Endothelial cell of umbilical vein (primary cell): ENCODE data around the gene PTPMT1. TPM values are rescaled to one million over a fixed set of nuclear protein-coding genes. Genes with fewer than 3 reads are reported as not detected.

Experiments
- BruUV-seq: library from RNA; stranded (reverse); fragments of 400-500 nt; replicated peaks from 2 replicates; lab custom pipeline; 2021; lab: Mats Ljungman, UMichigan
- CTCF ChIA-PET: fragments of 300-600, 350-600 bp; sonication (Branson Sonifier 250); formaldehyde crosslinking; loops from one replicate; lab custom pipeline; 2021; ENCODE audit warnings: antibody characterized with exemption, inconsistent platforms; lab: Charles Lee
- POLR2A ChIA-PET: fragments of 300-600, 350-600 bp; sonication (Branson Sonifier 250); formaldehyde crosslinking; loops from one replicate; lab custom pipeline; 2021; ENCODE audit warnings: antibody characterized with exemption, inconsistent platforms; lab: Charles Lee
- DNase-seq: peaks from one replicate; pipeline ENCODE4 v3.0.0-alpha.2; 2011; ENCODE audit warnings: low read depth, low spot score
- FAIRE-seq: peaks from 2 replicates; lab custom pipeline; 2011; peaks lifted over from hg19 to GRCh38; lab: Jason Lieb, UNC
- H2AFZ ChIP-seq: 2 replicates; pipeline ENCODE4 v1.6.0; 2012; ENCODE audit warnings: low read depth, low read length, control low read depth, inconsistent platforms
- H3K27ac ChIP-seq: 2 replicates; pipeline ENCODE4 v1.5.1; 2011; ENCODE audit warnings: low read depth, mild to moderate bottlenecking, control low read depth, low read length, moderate library complexity; ENCODE audit not compliant: insufficient read depth
- H3K27me3 ChIP-seq, 2 experiments: 2 replicates each; pipeline versions ENCODE4 v1.6.0 to v1.6.1; 2011; ENCODE audit warnings: low read length in 2 of 2, mixed read lengths in 1 of 2; ENCODE audit not compliant: control insufficient read depth in 2 of 2, insufficient read depth in 2 of 2
- H3K36me3 ChIP-seq, 2 experiments: 2 replicates in 1 of 2; 3 replicates in 1 of 2; pipeline ENCODE4 v1.5.1; 2011; ENCODE audit warnings: low read length in 2 of 2, mild to moderate bottlenecking in 1 of 2, moderate library complexity in 1 of 2; ENCODE audit not compliant: control insufficient read depth in 2 of 2, insufficient read depth in 2 of 2; ENCODE audit errors: extremely low read depth in 1 of 2
- H3K4me1 ChIP-seq: 3 replicates; pipeline ENCODE4 v1.5.1; 2011; ENCODE audit warnings: mild to moderate bottlenecking, low read length; ENCODE audit not compliant: control insufficient read depth, insufficient read depth; ENCODE audit errors: extremely low read depth
- H3K4me2 ChIP-seq: 2 replicates; pipeline ENCODE4 v1.6.1; 2011; ENCODE audit warnings: low read length, control low read depth, mixed read lengths; ENCODE audit not compliant: insufficient read depth
- H3K4me3 ChIP-seq, 3 experiments: fragments of 200-600 bp in 1 of 3; sonication (generic), shearing (Covaris generic) in 1 of 3; replicated peaks in 1 of 3; 2 replicates each; pipeline ENCODE4 v1.5.1; 2011 to 2016; ENCODE audit warnings: control low read depth in 3 of 3, low read length in 3 of 3, mild to moderate bottlenecking in 2 of 3, inconsistent platforms in 1 of 3, low read depth in 1 of 3, moderate library complexity in 1 of 3; ENCODE audit not compliant: insufficient read depth in 1 of 3
- H3K79me2 ChIP-seq: 2 replicates; pipeline ENCODE4 v1.6.0; 2012; ENCODE audit warnings: low read length, inconsistent platforms; ENCODE audit not compliant: control insufficient read depth, insufficient read depth
- H3K9ac ChIP-seq: replicated peaks from 2 replicates; pipeline ENCODE3; 2011; ENCODE audit warnings: low read length, control low read depth; ENCODE audit not compliant: insufficient read depth; ENCODE audit errors: extremely low read depth
- H3K9me1 ChIP-seq: replicated peaks from 3 replicates; pipeline ENCODE4 v1.6.0; 2011; ENCODE audit warnings: mild to moderate bottlenecking, low read length; ENCODE audit not compliant: control insufficient read depth, insufficient read depth; ENCODE audit errors: extremely low read depth
- H3K9me3 ChIP-seq: replicated peaks from 2 replicates; pipeline ENCODE4 v1.5.1; 2012; ENCODE audit warnings: low read length, inconsistent platforms; ENCODE audit not compliant: control insufficient read depth, insufficient read depth
- H4K20me1 ChIP-seq: replicated peaks from 2 replicates; pipeline ENCODE3; 2011; ENCODE audit warnings: mild to moderate bottlenecking, low read length; ENCODE audit not compliant: control insufficient read depth, insufficient read depth; ENCODE audit errors: extremely low read depth
- CTCF ChIP-seq, 2 donors: IDR thresholded peaks; 1 replicate in 1 of 2; 2 replicates in 1 of 2; pipeline ENCODE4 v1.5.1; 2011; ENCODE audit warnings: low read length in 2 of 2, mild to moderate bottlenecking in 2 of 2, moderate library complexity in 2 of 2, control low read depth in 1 of 2, inconsistent platforms in 1 of 2, low read depth in 1 of 2; ENCODE audit not compliant: insufficient read depth in 1 of 2; ENCODE audit errors: extremely low read depth in 1 of 2
- EZH2 ChIP-seq: IDR thresholded peaks from 2 replicates; pipeline ENCODE4 v1.6.1; 2012; ENCODE audit warnings: borderline replicate concordance, low read depth, mild to moderate bottlenecking, moderate library complexity, low read length, inconsistent platforms; ENCODE audit not compliant: severe bottlenecking
- FOS ChIP-seq: IDR thresholded peaks from 2 replicates; pipeline ENCODE4 v1.6.1; 2011; ENCODE audit warnings: mild to moderate bottlenecking, low read length, moderate library complexity, borderline replicate concordance; ENCODE audit not compliant: insufficient read depth
- POLR2AphosphoS5 ChIP-seq: IDR thresholded peaks from 2 replicates; pipeline ENCODE4 v1.6.1; 2012; ENCODE audit warnings: low read depth, mild to moderate bottlenecking, control low read depth, low read length, moderate library complexity; ENCODE audit not compliant: insufficient read depth
- dilution Hi-C: fragments of 300-500 bp; cut with MboI; formaldehyde crosslinking; loops from one replicate; pipeline ENCODE4 v1.15.0; 2019; ENCODE audit warnings: low sequenced_read_pairs; ENCODE audit not compliant: extremely low pct_ligation_motif_present
- intact Hi-C: fragments of 100-400 bp; cut with micrococcal nuclease; formaldehyde crosslinking; loops from one replicate; pipeline ENCODE4 v1.10.0; 2022
- polyA plus RNA-seq, 4 experiments: library from polyadenylated mRNA; depleted of rRNA in 3 of 4; stranded (reverse) in 3 of 4; unstranded in 1 of 4; fragments of >200 nt; gene quantifications; 2 replicates each; pipeline versions ENCODE4 v1.2.1 to v1.2.3, GENCODE V29; 2011 to 2012; ENCODE audit warnings: missing spikeins in 1 of 4
- total RNA-seq: library from RNA; stranded (reverse); gene quantifications from 2 replicates; pipeline ENCODE4 v1.2.3, GENCODE V29; 2021

Gene PTPMT1
- total and polyA plus RNA-seq, 2 donors (not counting 3 experiments of a cell fraction or from before 2014, with no cell fraction given) = 44.6 to 83.1 TPM

GRCh38 chr11:47599902-47600301 lies 34.5 kb downstream of the PTPMT1 start:
- no peak overlapping the region for H2AFZ ChIP-seq
- BruUV-seq = no TSS peak
- H3K4me2 ChIP-seq = no peak overlapping the region
- ChIA-PET POLR2A (no interaction called here), CTCF (no interaction called here)
- no peaks in the 10 kb centered on the region for H3K9me1 ChIP-seq
- intact Hi-C loops = no loop called here
- H3K4me1 ChIP-seq = no peaks in the 10 kb centered on the region
- H3K79me2 ChIP-seq = no peaks in the 10 kb centered on the region
- no peak overlapping the region for H3K27ac ChIP-seq
- H3K36me3 ChIP-seq = no peaks in the 10 kb centered on the region
- H3K9me3 ChIP-seq = no peaks in the 10 kb centered on the region
- H4K20me1 ChIP-seq = no peaks in the 10 kb centered on the region
- DNase-seq (no peak), FAIRE-seq (no peak)
- H3K4me3 ChIP-seq = no peak overlapping the region
- H3K9ac ChIP-seq = no peak overlapping the region
- TF ChIP-seq CTCF (IDR thresholded peaks at IDR 0.05; ENCODE audit: extremely low read depth in 1 of 2, insufficient read depth in 1 of 2, low read depth in 1 of 2, low read length in 2 of 2) (no peak), EZH2 (no peak), FOS (no peak), POLR2AphosphoS5 (no peak)
- dilution Hi-C loops = no loop called here
- peaks cover 12% of the 10 kb centered on the region in 2 experiments for H3K27me3 ChIP-seq

- Histone ChIP-seq H3K27me3 (peaks cover 0 to 4% of the 10 kb centered on the region in 2 experiments), H3K4me3 (no peak overlapping the region), H3K79me2 (no peaks in the 10 kb centered on the region), H3K36me3 (no peaks in the 10 kb centered on the region), H3K9me1 (no peaks in the 10 kb centered on the region), H3K4me1 (no peaks in the 10 kb centered on the region), H3K9me3 (no peaks in the 10 kb centered on the region), H3K9ac (no peak overlapping the region), H4K20me1 (no peaks in the 10 kb centered on the region), H3K27ac (no peak overlapping the region), H2AFZ (no peak overlapping the region), H3K4me2 (no peak overlapping the region)
- CTCF ChIA-PET = no interaction called here
- TF ChIP-seq CTCF (IDR thresholded peaks at IDR 0.05; ENCODE audit: extremely low read depth in 1 of 2, insufficient read depth in 1 of 2, low read depth in 1 of 2, low read length in 2 of 2) = no peak
- FAIRE-seq (no peak), DNase-seq (no peak)
- intact Hi-C loops = no loop called here
- POLR2A ChIA-PET = no interaction called here
- BruUV-seq = no TSS peak
- dilution Hi-C loops = no loop called here
These were observed 37.9 kb downstream of the PTPMT1 start for GRCh38 chr11:47603295-47603694.
